ENCODE data around the gene SHFL.

Gene SHFL

GRCh38 chr19:10088949-10089554 is 2.9 kb downstream of the SHFL start:
- no peak for DNase-seq

GRCh38 chr19:10089801-10090375 is 3.8 kb downstream of the SHFL start:
- DNase-seq = no peak

- no peak for DNase-seq
Observed at GRCh38 chr19:10091370-10091687, 5.2 kb downstream of the SHFL start.

- DNase-seq = no peak
Observed at GRCh38 chr19:10091895-10092641, 6.0 kb downstream of the SHFL start.

GRCh38 chr19:10092648-10093294 is 6.7 kb downstream of the SHFL start:
- DNase-seq = no peak

GRCh38 chr19:10093295-10094186 is 7.4 kb downstream of the SHFL start:
- no peak for DNase-seq

- no peak for DNase-seq
Observed at GRCh38 chr19:10095622-10095947, 9.5 kb downstream of the SHFL start.

GRCh38 chr19:10095948-10096614 is 10.0 kb downstream of the SHFL start:
- peak; percentile 96 for DNase-seq

GRCh38 chr19:10096615-10096963 is 10.5 kb downstream of the SHFL start:
- no peak for DNase-seq

- DNase-seq = no peak
Observed at GRCh38 chr19:10100163-10100785, 14.2 kb downstream of the SHFL start.

- no peak for DNase-seq
Observed at GRCh38 chr19:10102787-10103236, 16.7 kb downstream of the SHFL start.

GRCh38 chr19:10104130-10104513 is 18.0 kb downstream of the SHFL start:
- no peak for DNase-seq

GRCh38 chr19:10104665-10105508 is 18.8 kb downstream of the SHFL start:
- DNase-seq = no peak

- no peak for DNase-seq
Observed at GRCh38 chr19:10105509-10106099, 19.5 kb downstream of the SHFL start.

- peak; percentile 96 for DNase-seq
Observed at GRCh38 chr19:10106100-10106936, 20.2 kb downstream of the SHFL start, which contains the start of gene PPAN. TSS of gene PPAN (plus strand) at chr19:10106362. CDS start at chr19:10106395, 33 bp downstream.

- no peak for DNase-seq
Observed at GRCh38 chr19:10107254-10107653, 21.1 kb downstream of the SHFL start.

GRCh38 chr19:10107817-10108367 is 21.8 kb downstream of the SHFL start:
- no peak for DNase-seq

GRCh38 chr19:10109528-10109927 is 23.4 kb downstream of the SHFL start:
- DNase-seq = no peak
